Stimulated activated naive CD8-positive, alpha-beta T cell treated with anti-CD3 and anti-CD28 coated beads, Interleukin-15, Interleukin-2, amounts not matched to agents 100 U/mL and 50 U/mL, for 24 hours (primary cell): ENCODE results near the gene ZNF236.

Experiments
- ATAC-seq: fragments of 150-1000 bp; cut with Tn5 transposase; one replicate; pipeline ENCODE4 v1.10.0; 2021
- DNase-seq: peaks from one replicate; pipeline ENCODE4 v3.0.0; 2021

The ZNF236 gene

DNA sequence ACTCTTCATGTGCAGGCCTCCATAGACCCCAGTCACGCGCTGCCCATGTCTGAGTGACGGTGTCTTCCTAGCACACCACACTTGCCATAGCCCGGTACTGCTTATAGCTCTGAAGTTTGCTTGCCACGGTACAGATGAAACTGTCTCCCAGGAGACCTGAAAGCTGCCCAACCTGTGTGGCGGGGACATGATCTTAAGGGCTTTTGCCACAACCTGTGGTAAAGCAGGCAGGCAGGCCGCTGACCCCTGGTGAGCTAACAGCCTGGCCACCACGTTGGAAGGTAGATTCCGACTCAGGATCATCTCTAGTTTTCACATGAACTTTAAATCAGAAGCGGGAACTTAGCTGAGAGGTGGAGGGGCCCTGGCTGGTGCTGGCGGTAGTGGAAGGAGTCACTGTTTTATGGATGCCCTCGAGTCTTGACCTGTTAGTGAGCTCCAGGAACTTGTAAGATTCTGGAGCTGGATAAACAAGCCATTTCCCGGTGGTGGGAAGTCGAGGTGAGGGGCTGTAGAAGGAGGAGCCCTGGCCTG lies 153.3 kb downstream of the ZNF236 start:
- DNase-seq, result no peak
- no peak for ATAC-seq

DNA sequence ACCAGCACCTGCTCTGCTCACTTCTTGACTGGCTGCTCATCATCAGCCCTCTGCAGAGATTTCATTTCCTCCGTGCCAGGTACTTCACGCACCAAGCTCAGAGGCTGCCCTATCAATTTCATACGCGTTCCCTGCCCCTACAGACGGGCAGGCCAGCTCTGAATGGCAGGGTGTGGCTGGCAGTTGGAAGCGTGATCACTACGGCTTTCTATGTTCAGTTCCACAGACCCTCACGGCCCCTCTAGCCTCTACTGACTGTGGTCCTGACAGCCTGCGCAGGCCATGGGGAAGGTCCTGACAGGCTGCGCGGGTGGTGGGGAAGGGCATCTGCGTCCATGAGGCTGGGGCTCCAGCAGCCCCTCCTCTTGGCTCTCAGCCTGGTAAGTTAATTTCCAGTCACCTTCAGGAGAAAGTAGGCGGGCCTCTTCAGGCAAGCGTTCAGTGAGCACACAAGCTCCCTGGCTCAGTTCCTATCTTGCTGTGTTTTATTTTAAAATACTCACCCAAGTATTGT lies 154.8 kb downstream of the ZNF236 start:
- ATAC-seq, result no peak
- DNase-seq, result no peak

GRCh38 chr18:76977684-76978232 lies 155.4 kb downstream of the ZNF236 start:
- DNase-seq (no peak), ATAC-seq (no peak)

DNA sequence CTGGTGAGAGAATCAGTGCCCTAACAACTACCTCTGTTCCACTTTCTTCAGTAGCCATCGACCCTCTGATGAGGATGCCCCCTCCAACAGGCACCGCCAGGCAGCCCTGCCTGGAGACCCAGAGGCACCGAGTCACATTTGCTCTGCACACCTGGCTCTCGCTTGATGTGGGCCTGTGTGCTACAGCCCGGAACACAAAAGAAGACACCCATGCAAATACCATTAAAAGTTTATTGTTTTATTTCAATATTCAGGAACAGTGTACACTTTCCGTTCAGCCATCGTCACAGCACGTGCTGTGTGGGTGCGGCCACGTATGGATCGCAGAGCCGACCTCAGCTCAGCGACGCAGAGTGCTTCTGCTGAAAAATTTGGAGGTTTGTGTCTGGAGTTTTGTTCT lies 156.3 kb downstream of the ZNF236 start:
- ATAC-seq (no peak), DNase-seq (no peak)

DNA sequence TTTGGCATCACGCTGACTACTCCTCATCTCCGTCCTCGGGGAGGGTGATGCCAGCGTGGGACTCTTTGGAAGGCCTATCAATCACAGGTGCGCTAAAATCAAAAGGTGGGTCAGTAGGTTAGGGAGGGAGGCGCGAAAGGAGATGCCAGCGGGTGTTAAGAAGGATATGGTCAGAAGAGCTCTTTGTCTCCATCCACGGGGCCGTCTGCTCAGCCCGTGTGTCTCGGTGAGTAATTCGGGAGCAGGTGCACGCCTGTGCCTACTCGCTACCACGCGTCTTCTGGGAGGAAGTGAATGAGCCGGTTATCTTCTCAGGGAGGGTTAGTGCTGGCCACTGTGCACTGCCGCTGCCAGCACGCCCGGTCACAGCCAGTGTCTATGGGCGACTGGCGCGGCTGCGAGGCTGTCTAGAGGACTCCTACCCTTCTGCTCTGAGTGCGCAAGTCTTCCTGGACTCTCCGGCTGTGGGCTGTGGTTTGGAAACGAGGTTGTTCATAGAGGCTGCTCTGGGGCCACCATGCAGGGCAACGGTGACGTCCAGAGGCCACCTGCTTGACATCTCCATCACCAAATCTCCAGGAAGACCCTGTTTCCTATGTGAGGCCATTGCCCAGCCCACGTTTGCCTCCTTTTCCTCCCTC lies 156.9 kb downstream of the ZNF236 start:
- DNase-seq (no peak), ATAC-seq (no peak)

- DNase-seq (no peak), ATAC-seq (no peak)
These were observed 157.5 kb downstream of the ZNF236 start for GRCh38 chr18:76979906-76980305.

- DNase-seq (no peak), ATAC-seq (no peak)
These were observed 158.5 kb downstream of the ZNF236 start for GRCh38 chr18:76980663-76981395.

GRCh38 chr18:76981396-76981968 lies 159.1 kb downstream of the ZNF236 start:
- DNase-seq (no peak), ATAC-seq (no peak)

GRCh38 chr18:76982038-76982437 lies 159.7 kb downstream of the ZNF236 start:
- no peak for ATAC-seq
- DNase-seq, result no peak

- DNase-seq (peak; percentile 93), ATAC-seq (peak; percentile 95)
These were observed 160.7 kb downstream of the ZNF236 start for GRCh38 chr18:76982841-76983583.

DNA sequence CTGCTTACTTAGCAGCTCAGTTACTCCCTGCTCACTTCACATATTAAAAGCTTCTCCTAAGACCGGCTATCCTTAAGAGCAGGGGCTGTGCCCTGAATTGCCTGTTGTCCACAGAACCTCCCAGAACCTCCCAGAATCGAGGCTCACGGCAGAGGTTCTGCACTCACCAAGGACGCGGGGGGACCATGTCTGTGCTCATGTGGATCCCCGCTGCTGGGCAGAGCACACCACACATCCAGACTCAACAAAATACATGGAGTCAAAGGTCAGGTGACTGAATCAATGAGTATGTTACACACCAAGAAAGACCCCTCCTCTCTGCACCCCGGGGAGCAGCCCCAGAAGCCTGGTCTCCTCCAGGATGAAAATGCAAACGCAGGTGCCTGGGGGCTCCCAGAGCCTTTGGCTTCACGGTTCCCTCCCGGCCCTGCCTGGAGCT lies 161.3 kb downstream of the ZNF236 start:
- DNase-seq, result no peak
- no peak for ATAC-seq

DNA sequence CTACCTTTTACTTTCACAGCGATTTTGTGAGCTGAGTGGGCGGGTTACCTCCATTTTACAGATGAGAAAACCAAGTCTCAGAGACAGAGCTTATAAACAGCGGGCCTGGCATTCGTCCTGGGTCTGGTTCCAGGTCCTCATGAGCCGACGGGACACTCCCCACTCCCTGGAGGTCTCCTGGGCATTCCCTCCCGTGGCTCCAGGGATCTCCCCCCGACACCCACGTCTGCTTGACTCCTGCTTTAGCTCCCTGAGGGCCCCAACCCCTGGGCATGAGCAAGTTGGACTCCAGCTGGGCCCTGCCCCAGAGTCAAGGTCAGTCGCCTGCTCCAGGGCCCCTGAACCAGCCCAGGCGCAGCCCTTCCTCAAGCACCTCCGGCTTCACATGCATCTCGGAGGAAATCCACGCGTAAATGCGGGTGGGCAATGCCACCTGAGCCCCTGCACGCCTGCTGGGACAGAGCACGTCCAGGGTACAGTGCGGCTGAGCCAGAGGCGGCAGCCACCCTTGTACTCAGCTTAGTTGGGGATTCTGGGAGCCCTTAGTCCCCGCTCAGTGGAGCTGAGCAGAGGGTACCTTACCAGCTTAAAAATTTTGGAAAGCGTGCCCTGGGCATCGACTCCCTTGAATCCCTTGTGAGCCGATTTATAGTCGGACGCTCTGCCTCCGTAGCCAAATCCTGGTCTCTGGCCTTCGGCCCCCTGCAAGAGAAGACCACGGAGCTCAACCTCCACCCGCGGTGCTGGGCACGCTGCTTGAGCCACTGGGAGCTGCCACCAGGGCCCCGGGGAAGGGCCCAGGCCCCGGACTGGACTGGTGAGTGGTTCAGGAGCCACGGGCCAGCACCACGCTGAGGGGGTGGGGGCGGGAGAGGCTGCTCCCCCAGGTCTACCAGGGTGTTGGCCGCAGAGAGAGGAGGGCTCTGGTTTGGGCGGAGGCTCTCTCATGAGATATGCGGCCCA lies 162.1 kb downstream of the ZNF236 start:
- DNase-seq, result no peak

DNA sequence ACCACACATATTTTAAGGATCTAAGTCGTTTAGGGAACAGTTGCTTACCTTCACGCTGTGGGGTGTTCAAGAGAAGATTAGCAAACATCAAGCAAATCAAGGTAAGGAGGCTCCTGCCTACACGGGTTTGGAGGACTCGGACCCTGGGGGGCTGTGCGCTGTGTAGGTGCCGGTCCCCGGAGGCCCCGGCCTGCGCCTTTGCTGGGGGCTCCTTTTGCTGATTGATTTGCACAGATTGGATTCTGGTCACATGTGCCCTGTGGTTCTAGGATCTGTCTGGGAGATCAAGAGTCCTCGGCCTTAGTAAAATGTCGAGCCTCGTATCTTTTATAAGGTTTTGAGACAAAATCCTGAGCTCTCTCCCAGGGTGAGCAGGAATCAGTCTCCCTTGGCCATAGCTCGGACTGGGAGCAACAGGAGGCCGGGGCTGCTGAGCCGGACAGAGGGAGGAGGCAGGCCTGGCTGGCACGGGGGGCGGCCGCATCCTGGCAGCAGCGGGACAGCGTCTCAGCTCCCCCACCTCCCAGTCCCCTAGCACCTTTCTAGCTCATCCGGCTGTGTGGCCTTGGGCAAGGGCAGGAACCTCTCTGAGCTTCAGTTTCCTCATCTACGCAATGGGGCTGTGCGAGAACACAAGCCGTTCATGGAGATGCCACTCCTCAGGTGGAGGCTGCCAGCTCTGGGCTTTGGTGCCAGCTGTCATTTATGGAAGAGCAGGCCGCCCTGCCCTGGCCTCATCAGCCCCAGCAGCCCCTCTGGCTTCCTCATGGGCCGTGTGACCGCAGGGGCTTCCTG lies 163.0 kb downstream of the ZNF236 start:
- DNase-seq, result no peak
- ATAC-seq, result no peak

More for the DNA sequence above, 162.1 kb downstream of the ZNF236 start:
- no peak for ATAC-seq

DNA sequence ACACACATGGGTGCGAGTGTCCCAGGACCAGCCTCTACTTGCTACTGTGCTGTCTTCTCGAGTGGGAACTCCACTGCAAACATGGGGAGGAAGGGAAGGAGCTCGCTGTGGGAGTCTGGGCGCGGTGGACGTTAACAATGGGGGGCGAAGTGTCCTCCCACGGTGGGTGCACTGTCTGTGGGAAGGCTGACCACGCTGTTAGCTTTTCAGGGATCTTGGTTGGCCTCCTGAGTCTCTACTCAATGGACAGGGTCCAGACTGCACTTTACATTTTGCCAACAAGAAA lies 163.5 kb downstream of the ZNF236 start:
- DNase-seq, result no peak
- no peak for ATAC-seq

DNA sequence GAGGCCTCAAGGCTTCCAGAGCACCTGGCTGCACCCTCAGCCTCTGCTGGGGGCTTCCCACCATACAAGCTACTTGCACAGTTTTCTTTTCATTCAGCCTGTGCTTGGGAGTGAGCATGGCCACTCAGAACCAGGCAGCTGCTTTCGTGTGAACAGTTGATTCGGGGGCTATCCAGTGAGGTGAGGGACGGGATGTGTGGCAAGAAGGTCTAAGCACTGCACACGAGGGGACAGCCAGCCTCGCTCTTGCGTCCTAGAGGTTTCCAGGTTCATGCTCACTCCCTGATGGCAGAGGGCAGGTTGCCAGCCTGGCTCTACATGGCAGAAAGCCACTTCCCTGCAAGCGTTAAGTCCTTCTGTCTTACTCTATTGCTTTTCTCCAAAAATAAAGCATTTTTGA lies 164.0 kb downstream of the ZNF236 start:
- ATAC-seq, result no peak
- no peak for DNase-seq

GRCh38 chr18:76988031-76988826 lies 165.9 kb downstream of the ZNF236 start:
- ATAC-seq (no peak), DNase-seq (no peak)

DNA sequence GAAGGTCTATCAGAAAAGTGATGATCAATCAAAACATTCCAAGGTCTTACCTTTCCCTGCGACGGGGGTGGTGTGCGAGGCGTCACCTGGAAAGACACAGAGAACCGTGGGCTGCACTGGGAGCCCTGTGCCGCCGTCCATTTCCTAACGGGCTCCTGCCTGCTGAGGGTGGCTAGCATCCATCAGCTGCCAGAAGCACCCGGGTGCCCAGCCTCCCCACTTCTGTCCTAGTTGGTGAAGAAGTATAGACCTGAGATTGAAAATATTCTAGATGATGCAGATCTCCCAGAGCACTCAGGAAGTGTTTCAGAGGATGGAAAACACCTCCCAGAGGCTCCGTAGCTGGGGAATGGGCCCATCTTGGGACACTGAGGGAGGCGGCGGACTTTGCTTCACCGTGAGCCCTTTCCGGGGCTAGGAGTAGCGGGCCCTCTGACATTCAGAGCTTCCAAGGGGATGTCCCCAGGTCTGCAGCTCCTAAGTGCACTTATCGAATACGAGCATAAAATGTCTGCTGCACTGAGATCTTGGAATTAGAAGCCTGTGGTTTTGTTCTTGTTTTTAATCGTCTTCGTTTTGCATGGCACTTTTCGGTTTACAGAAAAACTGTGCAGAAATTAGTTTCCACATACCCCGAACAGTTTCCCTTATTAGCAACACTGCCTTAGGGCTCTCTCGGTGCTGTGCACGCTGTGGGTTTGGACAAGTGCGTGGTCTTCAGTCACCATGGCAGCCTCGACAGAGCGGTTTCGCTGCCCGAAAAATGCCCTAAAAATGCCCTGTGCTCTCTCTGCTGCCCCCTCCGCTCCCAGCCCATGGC lies 166.7 kb downstream of the ZNF236 start:
- ATAC-seq, result no peak
- DNase-seq, result no peak

DNA sequence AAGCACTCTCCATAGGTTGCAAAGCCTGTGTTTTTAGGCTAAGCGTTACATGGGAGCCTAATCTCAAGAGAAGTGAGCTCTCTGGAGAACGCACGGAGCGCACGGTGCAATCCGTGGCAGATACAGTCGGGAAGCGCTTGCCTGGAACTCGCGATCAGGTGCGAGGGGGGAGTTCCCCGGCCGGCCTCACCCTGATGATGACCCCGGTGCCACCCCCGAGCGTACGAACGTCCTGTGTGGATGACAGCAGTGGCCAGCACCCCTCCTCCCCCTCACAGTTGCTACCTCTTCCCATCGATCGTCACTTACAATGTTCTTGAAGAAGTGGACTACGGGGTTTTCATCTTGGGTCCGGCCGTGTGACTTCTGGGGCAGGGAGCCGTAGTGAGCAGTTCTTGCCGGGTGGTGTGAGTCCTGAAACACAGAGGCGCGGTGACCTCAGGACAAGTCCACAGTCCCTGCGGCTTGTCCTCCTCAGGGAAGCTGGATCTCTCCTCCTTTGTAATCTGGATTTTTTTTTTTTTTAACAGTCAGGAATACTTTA lies 167.4 kb downstream of the ZNF236 start:
- DNase-seq (no peak), ATAC-seq (no peak)
